GM18861 (cell line): ENCODE measurements around the gene LRMDA.

Experiments
- ATAC-seq: cut with Tn5 transposase; IDR thresholded peaks from one replicate; pipeline ENCODE4 v1.9.1; 2021; ENCODE audit not compliant: unreplicated experiment

The LRMDA gene

GRCh38 chr10:75470901-75471300, 39.5 kb downstream of the LRMDA start:
- no peak for ATAC-seq

- no peak for ATAC-seq
Measured at GRCh38 chr10:75472685-75473084, 41.3 kb downstream of the LRMDA start.

- ATAC-seq, result no peak
Measured at GRCh38 chr10:75474106-75474505, 42.7 kb downstream of the LRMDA start.

GRCh38 chr10:75475460-75476182, 44.2 kb downstream of the LRMDA start:
- no peak for ATAC-seq

GRCh38 chr10:75476569-75476968, 45.1 kb downstream of the LRMDA start:
- no peak for ATAC-seq

- no peak for ATAC-seq
Measured at GRCh38 chr10:75476985-75477384, 45.6 kb downstream of the LRMDA start.

GRCh38 chr10:75477680-75478079, 46.3 kb downstream of the LRMDA start:
- ATAC-seq, result no peak

GRCh38 chr10:75480374-75480773, 49.0 kb downstream of the LRMDA start:
- no peak for ATAC-seq

- ATAC-seq, result no peak
Measured at GRCh38 chr10:75483188-75483587, 51.8 kb downstream of the LRMDA start.

GRCh38 chr10:75484717-75485116, 53.3 kb downstream of the LRMDA start:
- no peak for ATAC-seq

- no peak for ATAC-seq
Measured at GRCh38 chr10:75486591-75486990, 55.2 kb downstream of the LRMDA start.

GRCh38 chr10:75487087-75487754, 55.8 kb downstream of the LRMDA start:
- ATAC-seq, result no peak

- no peak for ATAC-seq
Measured at GRCh38 chr10:75487755-75488125, 56.3 kb downstream of the LRMDA start.

- no peak for ATAC-seq
Measured at GRCh38 chr10:75492173-75492925, 60.9 kb downstream of the LRMDA start.

GRCh38 chr10:75493464-75493863, 62.0 kb downstream of the LRMDA start:
- no peak for ATAC-seq

- ATAC-seq, result no peak
Measured at GRCh38 chr10:75495434-75496190, 64.2 kb downstream of the LRMDA start.

GRCh38 chr10:75496191-75496567, 64.8 kb downstream of the LRMDA start:
- no peak for ATAC-seq

GRCh38 chr10:75497997-75498883, 66.8 kb downstream of the LRMDA start:
- ATAC-seq, result no peak

GRCh38 chr10:75498884-75499350, 67.5 kb downstream of the LRMDA start:
- no peak for ATAC-seq

- ATAC-seq, result no peak
Measured at GRCh38 chr10:75499556-75500160, 68.2 kb downstream of the LRMDA start.
